ENCODE results near the gene SKA2. TPM values are rescaled to one million over a fixed set of nuclear protein-coding genes. Genes with fewer than 3 reads are reported as not detected.

The SKA2 gene
- total RNA-seq, 1 experiment from 2014 or later = 91.9 TPM

GRCh38 chr17:59110973-59111372, 44.0 kb downstream of the SKA2 start:
- no peak overlapping the region for H3T11ph ChIP-seq (ENCODE audit: low read length)
- H3K27ac ChIP-seq (ENCODE audit: insufficient read length, low read depth, low read length) = no peak overlapping the region
- no peak overlapping the region for H2AFZ ChIP-seq (ENCODE audit: low read length)
- H3K4ac ChIP-seq (ENCODE audit: low read depth, low read length) = no peak overlapping the region
- Mint-ChIP-seq H3K27ac (no peak overlapping the region), H3K27me3 (ENCODE audit: low read depth) (no peaks in the 10 kb centered on the region), H3K4me1 (peaks cover 4 to 5% of the 10 kb centered on the region in 2 experiments; a peak in 2 of 4 replicates), H3K36me3 (ENCODE audit: insufficient read depth in 1 of 3, low read depth in 3 of 3) (peaks cover 24 to 42% (median 28%) of the 10 kb centered on the region in 3 experiments), H3K4me3 (no peak overlapping the region), H3K9me3 (no peaks in the 10 kb centered on the region)
- H3K4me2 ChIP-seq (ENCODE audit: insufficient read depth, insufficient read length, low read length) = no peak overlapping the region
- H3K79me1 ChIP-seq (ENCODE audit: insufficient read depth, low read depth, low read length, poor library complexity, severe bottlenecking) = peaks cover 2% of the 10 kb centered on the region
- no peak overlapping the region for H4K8ac ChIP-seq (replicated peaks; ENCODE audit: insufficient read length, low read depth, low read length)
- H2AK5ac ChIP-seq (ENCODE audit: insufficient read length, low read length) = no peak overlapping the region
- H4K5ac ChIP-seq (ENCODE audit: insufficient read length, low read depth, low read length) = no peak overlapping the region
- TF ChIP-seq, protein P1, sequence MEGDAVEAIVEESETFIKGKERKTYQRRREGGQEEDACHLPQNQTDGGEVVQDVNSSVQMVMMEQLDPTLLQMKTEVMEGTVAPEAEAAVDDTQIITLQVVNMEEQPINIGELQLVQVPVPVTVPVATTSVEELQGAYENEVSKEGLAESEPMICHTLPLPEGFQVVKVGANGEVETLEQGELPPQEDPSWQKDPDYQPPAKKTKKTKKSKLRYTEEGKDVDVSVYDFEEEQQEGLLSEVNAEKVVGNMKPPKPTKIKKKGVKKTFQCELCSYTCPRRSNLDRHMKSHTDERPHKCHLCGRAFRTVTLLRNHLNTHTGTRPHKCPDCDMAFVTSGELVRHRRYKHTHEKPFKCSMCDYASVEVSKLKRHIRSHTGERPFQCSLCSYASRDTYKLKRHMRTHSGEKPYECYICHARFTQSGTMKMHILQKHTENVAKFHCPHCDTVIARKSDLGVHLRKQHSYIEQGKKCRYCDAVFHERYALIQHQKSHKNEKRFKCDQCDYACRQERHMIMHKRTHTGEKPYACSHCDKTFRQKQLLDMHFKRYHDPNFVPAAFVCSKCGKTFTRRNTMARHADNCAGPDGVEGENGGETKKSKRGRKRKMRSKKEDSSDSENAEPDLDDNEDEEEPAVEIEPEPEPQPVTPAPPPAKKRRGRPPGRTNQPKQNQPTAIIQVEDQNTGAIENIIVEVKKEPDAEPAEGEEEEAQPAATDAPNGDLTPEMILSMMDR (conservative IDR thresholded peaks at IDR 0.05) = no peak
- H2BK5ac ChIP-seq (ENCODE audit: insufficient read length, low read length) = no peak overlapping the region
- H2BK15ac ChIP-seq (ENCODE audit: low read depth, low read length) = no peak overlapping the region
- H3K9me3 ChIP-seq (ENCODE audit: control insufficient read depth, low read depth, low read length) = no peaks in the 10 kb centered on the region
- peaks cover 4% of the 10 kb centered on the region for H3K23me2 ChIP-seq (ENCODE audit: insufficient read length, low read depth, low read length, poor library complexity, severe bottlenecking)
- no peak overlapping the region for H3K18ac ChIP-seq (ENCODE audit: insufficient read length, low read depth, low read length)
- H3K14ac ChIP-seq (ENCODE audit: insufficient read depth, low read length) = no peak overlapping the region
- H3K9ac ChIP-seq (ENCODE audit: extremely low read depth, insufficient read length, low read length) = no peak overlapping the region
- H3K4me1 ChIP-seq (ENCODE audit: insufficient read depth, low read length) = no peaks in the 10 kb centered on the region
- H3K79me2 ChIP-seq (ENCODE audit: insufficient read depth, low read length) = 0 out of 2 replicates have a peak, but pooled peaks cover 2% of the 10 kb centered on the region
- DNase-seq = no peak
- H3K56ac ChIP-seq (ENCODE audit: insufficient read length, low read depth, low read length) = no peak overlapping the region
- no peak overlapping the region for H2BK12ac ChIP-seq (ENCODE audit: insufficient read length, low read depth, low read length)
- H2BK20ac ChIP-seq (ENCODE audit: low read depth, low read length, poor library complexity, severe bottlenecking) = no peak overlapping the region
- no peaks in the 10 kb centered on the region for H3K27me3 ChIP-seq (ENCODE audit: insufficient read depth, low read length)
- H4K91ac ChIP-seq (ENCODE audit: insufficient read length, low read depth, low read length) = no peak overlapping the region
- no peaks in the 10 kb centered on the region for H4K20me1 ChIP-seq (ENCODE audit: control insufficient read depth, insufficient read depth, insufficient read length)
- no peak overlapping the region for H3K23ac ChIP-seq (ENCODE audit: insufficient read length, low read depth, low read length)
- no peak overlapping the region for H2BK120ac ChIP-seq (ENCODE audit: low read depth, low read length, poor library complexity, severe bottlenecking)

All from H9 (cell line).